ENCODE data around the gene OSBPL3.

The OSBPL3 gene

DNA sequence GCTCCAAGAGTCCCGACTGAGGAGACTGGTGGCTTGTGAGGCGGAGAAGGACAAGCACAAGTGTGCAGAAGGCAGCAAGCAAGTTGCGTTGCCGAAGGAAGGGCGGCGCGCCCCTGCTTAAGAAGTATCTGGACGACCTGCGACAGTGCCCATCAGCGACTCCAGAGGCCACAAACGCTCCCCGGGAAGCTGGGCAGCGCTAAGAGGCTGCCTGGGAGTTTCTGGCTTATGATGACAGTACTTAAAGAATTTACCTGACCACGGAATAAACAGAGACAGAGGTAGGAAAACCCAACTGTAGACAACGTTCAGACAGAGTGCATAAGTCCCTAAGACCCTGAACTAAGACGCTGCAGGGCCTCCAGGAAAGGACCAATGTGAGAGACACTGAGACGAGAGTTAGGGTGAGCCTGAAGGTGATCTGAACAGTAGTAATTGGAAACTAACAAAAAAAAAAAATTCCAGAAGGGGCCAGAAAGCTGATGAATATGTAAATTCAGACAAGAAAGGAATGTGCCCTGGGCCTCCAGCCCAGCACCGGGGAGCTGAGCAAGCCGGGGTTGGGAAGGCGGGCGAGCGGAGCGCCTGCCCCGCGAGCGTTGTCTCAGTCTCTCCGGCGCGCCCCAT lies 1.0 kb downstream of the OSBPL3 start:
- H3K4me1 ChIP-seq (ENCODE audit: control insufficient read depth, insufficient read depth, low read length), result peaks cover 23% of the 10 kb centered on the region
- H3K36me3 ChIP-seq (ENCODE audit: insufficient read depth, low read length), result no peaks in the 10 kb centered on the region
- H3K4me2 ChIP-seq (ENCODE audit: low read length), result peak overlapping the region; percentile 71
- H3K9me3 ChIP-seq (replicated peaks; ENCODE audit: low read length), result no peaks in the 10 kb centered on the region
- peak overlapping the region; percentile 80 for H3K4me3 ChIP-seq (ENCODE audit: low read length)
- H3K27me3 ChIP-seq (ENCODE audit: control insufficient read depth, insufficient read depth, low read length), result no peaks in the 10 kb centered on the region
- H3K9ac ChIP-seq (ENCODE audit: low read depth, low read length), result peak overlapping the region; percentile 81

GRCh38 chr7:24975644-24976260 lies 4.2 kb downstream of the OSBPL3 start:
- no peak overlapping the region for H3K4me2 ChIP-seq (ENCODE audit: low read length)
- H3K36me3 ChIP-seq (ENCODE audit: insufficient read depth, low read length), result no peaks in the 10 kb centered on the region
- no peaks in the 10 kb centered on the region for H3K27me3 ChIP-seq (ENCODE audit: control insufficient read depth, insufficient read depth, low read length)
- H3K9me3 ChIP-seq (replicated peaks; ENCODE audit: low read length), result no peaks in the 10 kb centered on the region
- H3K4me1 ChIP-seq (ENCODE audit: control insufficient read depth, insufficient read depth, low read length), result peaks cover 46% of the 10 kb centered on the region
- no peak overlapping the region for H3K9ac ChIP-seq (ENCODE audit: low read depth, low read length)
- H3K4me3 ChIP-seq (ENCODE audit: low read length), result no peak overlapping the region

DNA sequence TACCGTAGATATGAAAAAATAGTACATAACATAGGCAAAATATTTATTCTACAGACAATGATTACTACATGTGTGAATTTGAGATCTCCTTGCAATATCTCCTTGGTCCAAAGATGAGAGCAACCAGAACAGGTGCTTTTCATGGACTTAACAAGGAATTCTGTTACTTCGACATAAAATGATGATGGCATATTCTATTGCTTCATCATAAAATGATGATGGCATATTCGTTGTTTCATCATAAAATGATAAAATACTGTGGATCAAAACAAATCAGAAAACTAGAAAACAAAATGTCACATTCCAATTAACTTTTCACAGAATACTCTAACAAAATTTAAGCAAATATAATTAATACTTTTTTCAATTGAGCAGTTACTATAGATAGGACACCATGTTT lies 4.8 kb downstream of the OSBPL3 start:
- Histone ChIP-seq H3K4me3 (ENCODE audit: low read length) (no peak overlapping the region), H3K4me2 (ENCODE audit: low read length) (no peak overlapping the region), H3K27me3 (ENCODE audit: control insufficient read depth, insufficient read depth, low read length) (no peaks in the 10 kb centered on the region), H3K9me3 (replicated peaks; ENCODE audit: low read length) (no peaks in the 10 kb centered on the region), H3K9ac (ENCODE audit: low read depth, low read length) (no peak overlapping the region), H3K36me3 (ENCODE audit: insufficient read depth, low read length) (no peaks in the 10 kb centered on the region), H3K4me1 (ENCODE audit: control insufficient read depth, insufficient read depth, low read length) (peaks cover 48% of the 10 kb centered on the region)

DNA sequence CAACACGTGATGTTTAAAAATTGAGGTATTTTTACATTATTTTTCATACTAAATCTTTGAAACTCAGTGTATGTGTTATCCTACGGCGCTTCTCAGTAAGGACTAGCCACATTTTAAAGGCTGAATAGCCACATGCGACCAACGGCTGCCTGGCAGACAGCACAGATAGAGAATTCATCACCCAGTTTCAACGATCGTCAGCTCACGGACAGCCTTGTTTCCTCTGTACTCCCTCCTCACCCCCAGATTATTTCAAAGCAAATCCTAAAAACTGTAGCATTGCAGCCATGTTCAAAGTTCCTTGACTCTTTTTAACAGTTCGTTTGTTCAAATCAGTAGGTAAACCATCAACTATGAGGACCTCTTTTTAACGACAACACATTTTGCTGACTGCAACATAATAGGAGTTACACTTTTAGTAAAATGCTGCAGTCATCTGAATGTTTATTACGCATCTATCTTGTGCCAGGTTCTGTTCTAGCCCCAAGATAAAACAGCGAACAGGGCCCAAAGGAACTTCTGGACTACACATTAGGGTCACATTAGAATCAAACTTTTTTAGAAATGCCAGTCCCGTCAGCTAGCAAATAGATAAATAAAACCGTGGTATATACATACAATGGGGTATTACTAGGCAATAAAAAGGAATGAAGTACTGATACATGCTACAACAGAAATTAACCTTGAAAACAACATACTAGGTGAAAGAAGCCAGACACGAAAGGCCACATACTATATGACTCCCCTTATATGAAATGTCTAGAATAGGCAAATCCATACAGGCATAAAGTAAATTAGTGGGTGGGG lies 5.7 kb downstream of the OSBPL3 start:
- Histone ChIP-seq H3K9me3 (replicated peaks; ENCODE audit: low read length) (no peaks in the 10 kb centered on the region), H3K27me3 (ENCODE audit: control insufficient read depth, insufficient read depth, low read length) (no peaks in the 10 kb centered on the region), H3K9ac (ENCODE audit: low read depth, low read length) (no peak overlapping the region), H3K4me1 (ENCODE audit: control insufficient read depth, insufficient read depth, low read length) (peaks cover 49% of the 10 kb centered on the region), H3K4me2 (ENCODE audit: low read length) (no peak overlapping the region), H3K36me3 (ENCODE audit: insufficient read depth, low read length) (no peaks in the 10 kb centered on the region), H3K4me3 (ENCODE audit: low read length) (no peak overlapping the region)

DNA sequence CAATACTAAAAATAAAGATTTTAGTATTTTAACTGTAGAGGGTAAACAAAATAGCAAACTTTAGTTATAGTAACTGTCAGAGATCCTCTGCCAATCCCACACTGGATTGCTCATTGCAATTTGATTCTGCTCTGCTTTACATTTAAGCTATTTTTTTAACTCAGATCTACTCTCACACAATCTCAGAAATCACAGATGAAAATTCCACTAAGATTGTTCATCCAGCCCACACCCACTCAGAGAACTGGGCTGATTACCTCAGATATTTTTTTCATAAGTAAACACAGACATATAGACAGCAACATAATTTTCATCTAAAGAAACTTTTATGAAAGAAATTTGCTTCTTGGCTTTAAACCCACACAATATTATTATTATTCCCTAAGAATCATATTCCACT lies 7.0 kb downstream of the OSBPL3 start:
- H3K9ac ChIP-seq (ENCODE audit: low read depth, low read length), result peak overlapping the region; percentile 29
- H3K4me3 ChIP-seq (ENCODE audit: low read length), result no peak overlapping the region
- H3K4me2 ChIP-seq (ENCODE audit: low read length), result peak overlapping the region; percentile 32
- H3K4me1 ChIP-seq (ENCODE audit: control insufficient read depth, insufficient read depth, low read length), result peaks cover 46% of the 10 kb centered on the region
- no peaks in the 10 kb centered on the region for H3K9me3 ChIP-seq (replicated peaks; ENCODE audit: low read length)
- H3K36me3 ChIP-seq (ENCODE audit: insufficient read depth, low read length), result no peaks in the 10 kb centered on the region
- H3K27me3 ChIP-seq (ENCODE audit: control insufficient read depth, insufficient read depth, low read length), result no peaks in the 10 kb centered on the region

DNA sequence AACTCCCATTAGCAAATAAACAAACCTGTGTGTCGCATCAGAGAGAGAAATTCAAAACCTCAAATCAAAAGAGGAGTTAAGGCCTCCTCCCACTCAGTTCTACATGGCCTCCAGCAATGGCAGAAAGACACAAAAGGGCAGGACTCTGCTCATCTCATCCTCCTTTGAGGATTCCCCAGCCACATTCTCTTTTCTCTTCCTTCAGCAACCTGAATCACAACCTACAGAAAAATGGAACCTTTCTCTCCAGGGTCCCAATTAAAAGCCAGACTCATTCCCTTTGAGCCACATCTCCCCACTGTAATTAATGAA lies 7.9 kb downstream of the OSBPL3 start:
- H3K9ac ChIP-seq (ENCODE audit: low read depth, low read length), result no peak overlapping the region
- H3K4me2 ChIP-seq (ENCODE audit: low read length), result peak overlapping the region; percentile 32
- no peaks in the 10 kb centered on the region for H3K36me3 ChIP-seq (ENCODE audit: insufficient read depth, low read length)
- peaks cover 46% of the 10 kb centered on the region for H3K4me1 ChIP-seq (ENCODE audit: control insufficient read depth, insufficient read depth, low read length)
- H3K9me3 ChIP-seq (replicated peaks; ENCODE audit: low read length), result no peaks in the 10 kb centered on the region
- H3K4me3 ChIP-seq (ENCODE audit: low read length), result no peak overlapping the region
- H3K27me3 ChIP-seq (ENCODE audit: control insufficient read depth, insufficient read depth, low read length), result no peaks in the 10 kb centered on the region

GRCh38 chr7:24971333-24972165 lies 8.4 kb downstream of the OSBPL3 start:
- Histone ChIP-seq H3K4me3 (ENCODE audit: low read length) (peak overlapping the region; percentile 13), H3K9me3 (replicated peaks; ENCODE audit: low read length) (no peaks in the 10 kb centered on the region), H3K9ac (ENCODE audit: low read depth, low read length) (peak overlapping the region; percentile 50), H3K4me2 (ENCODE audit: low read length) (peak overlapping the region; percentile 52), H3K27me3 (ENCODE audit: control insufficient read depth, insufficient read depth, low read length) (no peaks in the 10 kb centered on the region), H3K4me1 (ENCODE audit: control insufficient read depth, insufficient read depth, low read length) (peaks cover 46% of the 10 kb centered on the region), H3K36me3 (ENCODE audit: insufficient read depth, low read length) (no peaks in the 10 kb centered on the region)

DNA sequence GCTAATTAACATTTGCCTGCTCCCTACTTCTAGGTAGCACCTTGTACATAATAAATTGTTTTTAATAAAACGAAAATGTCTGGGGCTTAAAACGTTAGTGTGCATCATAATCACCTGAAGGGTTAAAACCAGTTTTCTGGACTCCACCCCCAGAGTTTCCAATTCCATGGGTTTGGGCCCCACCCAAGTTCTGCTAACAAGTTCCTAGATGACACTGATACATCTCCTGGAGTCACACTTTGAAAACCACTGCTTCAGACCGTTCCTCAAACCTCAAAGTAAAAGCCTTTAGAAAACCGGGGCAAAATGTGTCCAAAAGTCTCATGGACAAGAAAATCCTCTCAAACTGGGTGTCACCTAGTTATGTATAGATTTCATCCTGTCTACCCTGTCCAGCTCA lies 9.3 kb downstream of the OSBPL3 start:
- H3K4me3 ChIP-seq (ENCODE audit: low read length), result peak overlapping the region; percentile 36
- peaks cover 44% of the 10 kb centered on the region for H3K4me1 ChIP-seq (ENCODE audit: control insufficient read depth, insufficient read depth, low read length)
- H3K9ac ChIP-seq (ENCODE audit: low read depth, low read length), result peak overlapping the region; percentile 50
- H3K9me3 ChIP-seq (replicated peaks; ENCODE audit: low read length), result no peaks in the 10 kb centered on the region
- peak overlapping the region; percentile 52 for H3K4me2 ChIP-seq (ENCODE audit: low read length)
- no peaks in the 10 kb centered on the region for H3K36me3 ChIP-seq (ENCODE audit: insufficient read depth, low read length)
- no peaks in the 10 kb centered on the region for H3K27me3 ChIP-seq (ENCODE audit: control insufficient read depth, insufficient read depth, low read length)

- Histone ChIP-seq H3K4me1 (ENCODE audit: control insufficient read depth, insufficient read depth, low read length) (peaks cover 39% of the 10 kb centered on the region), H3K4me2 (ENCODE audit: low read length) (no peak overlapping the region), H3K9ac (ENCODE audit: low read depth, low read length) (no peak overlapping the region), H3K27me3 (ENCODE audit: control insufficient read depth, insufficient read depth, low read length) (no peaks in the 10 kb centered on the region), H3K36me3 (ENCODE audit: insufficient read depth, low read length) (no peaks in the 10 kb centered on the region), H3K9me3 (replicated peaks; ENCODE audit: low read length) (no peaks in the 10 kb centered on the region), H3K4me3 (ENCODE audit: low read length) (no peak overlapping the region)
Measured at GRCh38 chr7:24968165-24968564, 11.8 kb downstream of the OSBPL3 start.

GRCh38 chr7:24967696-24968095 lies 12.3 kb downstream of the OSBPL3 start:
- peaks cover 38% of the 10 kb centered on the region for H3K4me1 ChIP-seq (ENCODE audit: control insufficient read depth, insufficient read depth, low read length)
- no peak overlapping the region for H3K9ac ChIP-seq (ENCODE audit: low read depth, low read length)
- no peak overlapping the region for H3K4me2 ChIP-seq (ENCODE audit: low read length)
- no peaks in the 10 kb centered on the region for H3K36me3 ChIP-seq (ENCODE audit: insufficient read depth, low read length)
- no peak overlapping the region for H3K4me3 ChIP-seq (ENCODE audit: low read length)
- no peaks in the 10 kb centered on the region for H3K9me3 ChIP-seq (replicated peaks; ENCODE audit: low read length)
- no peaks in the 10 kb centered on the region for H3K27me3 ChIP-seq (ENCODE audit: control insufficient read depth, insufficient read depth, low read length)

- no peak overlapping the region for H3K4me3 ChIP-seq (ENCODE audit: low read length)
- no peaks in the 10 kb centered on the region for H3K27me3 ChIP-seq (ENCODE audit: control insufficient read depth, insufficient read depth, low read length)
- H3K9me3 ChIP-seq (replicated peaks; ENCODE audit: low read length), result no peaks in the 10 kb centered on the region
- H3K4me1 ChIP-seq (ENCODE audit: control insufficient read depth, insufficient read depth, low read length), result peaks cover 29% of the 10 kb centered on the region
- no peak overlapping the region for H3K9ac ChIP-seq (ENCODE audit: low read depth, low read length)
- H3K36me3 ChIP-seq (ENCODE audit: insufficient read depth, low read length), result no peaks in the 10 kb centered on the region
- H3K4me2 ChIP-seq (ENCODE audit: low read length), result no peak overlapping the region
Measured at GRCh38 chr7:24966802-24967201, 13.2 kb downstream of the OSBPL3 start.
